GM23338 (cell line): ENCODE results near the gene POU3F4. TPM values are rescaled to one million over a fixed set of nuclear protein-coding genes. Genes with fewer than 3 reads are reported as not detected.

Experiments
- ATAC-seq: fragments of 200-7000 bp; cut with Tn5 transposase; 3 replicates; pipeline ENCODE4 v1.9.1; 2020
- DNase-seq: peaks from one replicate; pipeline ENCODE4 v3.0.0-alpha.2; 2015; ENCODE audit warnings: low spot score
- H2AFZ ChIP-seq: fragments of 200-600 bp; sonication (generic); 2 replicates; pipeline ENCODE4 v1.8.0; 2016; ENCODE audit warnings: antibody characterized with exemption, mild to moderate bottlenecking, moderate library complexity
- H3F3A ChIP-seq: fragments of 200-600 bp; sonication (generic); replicated peaks from 2 replicates; pipeline ENCODE4 v1.8.0; 2017; ENCODE audit warnings: antibody characterized with exemption, mixed run types, low read depth
- H3K27ac ChIP-seq: fragments of 200-600 bp; sonication (generic); 2 replicates; pipeline ENCODE4 v1.6.1; 2016; ENCODE audit warnings: low read depth
- H3K27me3 ChIP-seq: fragments of 200-600 bp; sonication (generic); 2 replicates; pipeline ENCODE4 v1.8.0; 2016; ENCODE audit warnings: mild to moderate bottlenecking, mixed run types, moderate library complexity; ENCODE audit not compliant: insufficient read depth
- H3K36me3 ChIP-seq: fragments of 200-600 bp; sonication (generic); 2 replicates; pipeline ENCODE4 v1.8.0; 2016; ENCODE audit warnings: mild to moderate bottlenecking; ENCODE audit not compliant: insufficient read depth
- H3K4me1 ChIP-seq: fragments of 200-600 bp; sonication (generic); 2 replicates; pipeline ENCODE4 v1.8.0; 2016; ENCODE audit warnings: mild to moderate bottlenecking, moderate library complexity; ENCODE audit not compliant: insufficient read depth
- H3K4me2 ChIP-seq: fragments of 200-600 bp; sonication (generic); 2 replicates; pipeline ENCODE4 v1.7.1; 2017; ENCODE audit warnings: mixed run types
- H3K4me3 ChIP-seq: fragments of 200-600 bp; sonication (generic); 2 replicates; pipeline ENCODE4 v1.6.1; 2016; ENCODE audit warnings: mixed run types
- H3K79me2 ChIP-seq: fragments of 200-600 bp; sonication (generic); replicated peaks from 2 replicates; pipeline ENCODE4 v1.8.0; 2017; ENCODE audit warnings: mild to moderate bottlenecking; ENCODE audit not compliant: insufficient read depth
- H3K9me2 ChIP-seq: fragments of 200-600 bp; sonication (generic); 2 replicates; pipeline ENCODE4 v1.8.0; 2017; ENCODE audit not compliant: insufficient read depth
- H4K20me1 ChIP-seq: fragments of 200-600 bp; sonication (generic); replicated peaks from 2 replicates; pipeline ENCODE4 v1.8.0; 2017; ENCODE audit warnings: mild to moderate bottlenecking; ENCODE audit not compliant: insufficient read depth
- H3K27ac Mint-ChIP-seq: 2 replicates; pipeline ENCODE4 v1.8.0; 2020; ENCODE audit warnings: inconsistent platforms, mild to moderate bottlenecking, moderate library complexity, mixed read lengths
- H3K27me3 Mint-ChIP-seq: 3 replicates; pipeline ENCODE4 v1.8.0; 2022; ENCODE audit warnings: low read depth, mild to moderate bottlenecking, moderate library complexity, mixed read lengths, inconsistent platforms; ENCODE audit not compliant: insufficient read depth, poor library complexity
- H3K36me3 Mint-ChIP-seq: 3 replicates; pipeline ENCODE4 v1.8.0; 2021; ENCODE audit warnings: low read depth, mild to moderate bottlenecking, inconsistent platforms, moderate library complexity, mixed read lengths
- H3K4me1 Mint-ChIP-seq: 3 replicates; pipeline ENCODE4 v1.8.0; 2020; ENCODE audit warnings: mild to moderate bottlenecking, inconsistent platforms, mixed read lengths
- H3K4me3 Mint-ChIP-seq: 3 replicates; pipeline ENCODE4 v1.8.0; 2021; ENCODE audit warnings: moderate library complexity, mild to moderate bottlenecking, inconsistent platforms, mixed read lengths
- H3K9me3 Mint-ChIP-seq: 3 replicates; pipeline ENCODE4 v1.8.0; 2020; ENCODE audit warnings: moderate library complexity, mild to moderate bottlenecking, inconsistent platforms, mixed read lengths
- CREB1 ChIP-seq: fragments of 250-450 bp; sonication (Bioruptor Pico); IDR thresholded peaks from 2 replicates; pipeline ENCODE4 v1.5.0; 2020; ENCODE audit warnings: low read depth, mild to moderate bottlenecking, moderate library complexity
- CTCF ChIP-seq, 2 experiments: fragments of 200-600 bp in 1 of 2; sonication (generic) in 1 of 2; conservative IDR thresholded peaks; 2 replicates each; pipeline versions ENCODE4 v1.5.1 to v1.6.1; 2016 to 2017; ENCODE audit warnings: antibody characterized with exemption in 2 of 2, low read depth in 2 of 2, mild to moderate bottlenecking in 2 of 2, moderate library complexity in 1 of 2
- ETS1 ChIP-seq: IDR thresholded peaks from 2 replicates; pipeline ENCODE4 v1.6.1; 2016; ENCODE audit warnings: antibody characterized with exemption
- EZH2 ChIP-seq: fragments of 200-600 bp; sonication (generic); IDR thresholded peaks from one replicate; pipeline ENCODE4 v1.8.0; 2017; ENCODE audit warnings: antibody characterized with exemption, mild to moderate bottlenecking, low read depth; ENCODE audit not compliant: unreplicated experiment
- EZH2phosphoT487 ChIP-seq: fragments of 200-600 bp; sonication (generic); IDR thresholded peaks from one replicate; pipeline ENCODE4 v1.8.1; 2018; ENCODE audit warnings: antibody characterized with exemption; ENCODE audit not compliant: unreplicated experiment
- JUNB ChIP-seq: IDR thresholded peaks from one replicate; pipeline ENCODE4 v1.6.1; 2016; ENCODE audit warnings: antibody characterized with exemption; ENCODE audit not compliant: unreplicated experiment
- NANOG ChIP-seq: IDR thresholded peaks from 2 replicates; pipeline ENCODE4 v1.6.1; 2016; ENCODE audit warnings: antibody characterized with exemption, borderline replicate concordance
- POLR2AphosphoS5 ChIP-seq: IDR thresholded peaks from 2 replicates; pipeline ENCODE4 v1.6.1; 2016; ENCODE audit warnings: antibody characterized with exemption, low read depth
- REST ChIP-seq: IDR thresholded peaks from one replicate; pipeline ENCODE4 v1.6.1; 2018; ENCODE audit warnings: antibody characterized with exemption; ENCODE audit not compliant: unreplicated experiment
- STAT1 ChIP-seq: IDR thresholded peaks from one replicate; pipeline ENCODE4 v1.6.1; 2016; ENCODE audit warnings: antibody characterized with exemption; ENCODE audit not compliant: unreplicated experiment
- ZNF331 ChIP-seq: fragments of 250-450 bp; sonication (Bioruptor Pico); IDR thresholded peaks from 2 replicates; pipeline ENCODE4 v1.5.0; 2020; ENCODE audit warnings: low read depth, mild to moderate bottlenecking, moderate library complexity
- polyA plus RNA-seq: library from polyadenylated mRNA; unstranded; fragments of >200 nt; fragmentation: Nextera tagmentation; extraction: Ambion mirVana; gene quantifications from 2 replicates; pipeline ENCODE4 v1.2.1, GENCODE V29; 2016
- total RNA-seq: library from RNA; depleted of rRNA; stranded (reverse); fragments of >200 nt; shearing (Covaris generic); gene quantifications from 2 replicates; pipeline ENCODE4 v1.2.3, GENCODE V29; 2014
- TF ChIP-seq, protein P1 (sequence below): fragments of 250-450 bp; sonication (Bioruptor Pico); IDR thresholded peaks from 2 replicates; pipeline ENCODE4 v1.5.0; 2020; ENCODE audit warnings: mild to moderate bottlenecking, moderate library complexity

Gene POU3F4
- total and polyA plus RNA-seq, 2 experiments from 2014 or later = 1.1 to 1.5 TPM

GRCh38 chrX:83529950-83530349, 21.9 kb downstream of the POU3F4 start (continued):
- no peak for TF ChIP-seq JUNB

GRCh38 chrX:83535417-83536196, 27.5 kb downstream of the POU3F4 start:
- Mint-ChIP-seq H3K27me3 (no peaks in the 10 kb centered on the region), H3K9me3 (no peaks in the 10 kb centered on the region)
- no peak overlapping the region for H2AFZ ChIP-seq
- TF ChIP-seq POLR2AphosphoS5 (no peak), CREB1 (CRISPR knock-in tag) (no peak), CTCF (conservative IDR thresholded peaks at IDR 0.05; ENCODE audit: low read depth in 2 of 2) (no peak), REST (no peak), EZH2 (no peak), NANOG (no peak), EZH2phosphoT487 (no peak), JUNB (no peak), ZNF331 (no peak), STAT1 (no peak), ETS1 (no peak)
- TF ChIP-seq, protein P1, sequence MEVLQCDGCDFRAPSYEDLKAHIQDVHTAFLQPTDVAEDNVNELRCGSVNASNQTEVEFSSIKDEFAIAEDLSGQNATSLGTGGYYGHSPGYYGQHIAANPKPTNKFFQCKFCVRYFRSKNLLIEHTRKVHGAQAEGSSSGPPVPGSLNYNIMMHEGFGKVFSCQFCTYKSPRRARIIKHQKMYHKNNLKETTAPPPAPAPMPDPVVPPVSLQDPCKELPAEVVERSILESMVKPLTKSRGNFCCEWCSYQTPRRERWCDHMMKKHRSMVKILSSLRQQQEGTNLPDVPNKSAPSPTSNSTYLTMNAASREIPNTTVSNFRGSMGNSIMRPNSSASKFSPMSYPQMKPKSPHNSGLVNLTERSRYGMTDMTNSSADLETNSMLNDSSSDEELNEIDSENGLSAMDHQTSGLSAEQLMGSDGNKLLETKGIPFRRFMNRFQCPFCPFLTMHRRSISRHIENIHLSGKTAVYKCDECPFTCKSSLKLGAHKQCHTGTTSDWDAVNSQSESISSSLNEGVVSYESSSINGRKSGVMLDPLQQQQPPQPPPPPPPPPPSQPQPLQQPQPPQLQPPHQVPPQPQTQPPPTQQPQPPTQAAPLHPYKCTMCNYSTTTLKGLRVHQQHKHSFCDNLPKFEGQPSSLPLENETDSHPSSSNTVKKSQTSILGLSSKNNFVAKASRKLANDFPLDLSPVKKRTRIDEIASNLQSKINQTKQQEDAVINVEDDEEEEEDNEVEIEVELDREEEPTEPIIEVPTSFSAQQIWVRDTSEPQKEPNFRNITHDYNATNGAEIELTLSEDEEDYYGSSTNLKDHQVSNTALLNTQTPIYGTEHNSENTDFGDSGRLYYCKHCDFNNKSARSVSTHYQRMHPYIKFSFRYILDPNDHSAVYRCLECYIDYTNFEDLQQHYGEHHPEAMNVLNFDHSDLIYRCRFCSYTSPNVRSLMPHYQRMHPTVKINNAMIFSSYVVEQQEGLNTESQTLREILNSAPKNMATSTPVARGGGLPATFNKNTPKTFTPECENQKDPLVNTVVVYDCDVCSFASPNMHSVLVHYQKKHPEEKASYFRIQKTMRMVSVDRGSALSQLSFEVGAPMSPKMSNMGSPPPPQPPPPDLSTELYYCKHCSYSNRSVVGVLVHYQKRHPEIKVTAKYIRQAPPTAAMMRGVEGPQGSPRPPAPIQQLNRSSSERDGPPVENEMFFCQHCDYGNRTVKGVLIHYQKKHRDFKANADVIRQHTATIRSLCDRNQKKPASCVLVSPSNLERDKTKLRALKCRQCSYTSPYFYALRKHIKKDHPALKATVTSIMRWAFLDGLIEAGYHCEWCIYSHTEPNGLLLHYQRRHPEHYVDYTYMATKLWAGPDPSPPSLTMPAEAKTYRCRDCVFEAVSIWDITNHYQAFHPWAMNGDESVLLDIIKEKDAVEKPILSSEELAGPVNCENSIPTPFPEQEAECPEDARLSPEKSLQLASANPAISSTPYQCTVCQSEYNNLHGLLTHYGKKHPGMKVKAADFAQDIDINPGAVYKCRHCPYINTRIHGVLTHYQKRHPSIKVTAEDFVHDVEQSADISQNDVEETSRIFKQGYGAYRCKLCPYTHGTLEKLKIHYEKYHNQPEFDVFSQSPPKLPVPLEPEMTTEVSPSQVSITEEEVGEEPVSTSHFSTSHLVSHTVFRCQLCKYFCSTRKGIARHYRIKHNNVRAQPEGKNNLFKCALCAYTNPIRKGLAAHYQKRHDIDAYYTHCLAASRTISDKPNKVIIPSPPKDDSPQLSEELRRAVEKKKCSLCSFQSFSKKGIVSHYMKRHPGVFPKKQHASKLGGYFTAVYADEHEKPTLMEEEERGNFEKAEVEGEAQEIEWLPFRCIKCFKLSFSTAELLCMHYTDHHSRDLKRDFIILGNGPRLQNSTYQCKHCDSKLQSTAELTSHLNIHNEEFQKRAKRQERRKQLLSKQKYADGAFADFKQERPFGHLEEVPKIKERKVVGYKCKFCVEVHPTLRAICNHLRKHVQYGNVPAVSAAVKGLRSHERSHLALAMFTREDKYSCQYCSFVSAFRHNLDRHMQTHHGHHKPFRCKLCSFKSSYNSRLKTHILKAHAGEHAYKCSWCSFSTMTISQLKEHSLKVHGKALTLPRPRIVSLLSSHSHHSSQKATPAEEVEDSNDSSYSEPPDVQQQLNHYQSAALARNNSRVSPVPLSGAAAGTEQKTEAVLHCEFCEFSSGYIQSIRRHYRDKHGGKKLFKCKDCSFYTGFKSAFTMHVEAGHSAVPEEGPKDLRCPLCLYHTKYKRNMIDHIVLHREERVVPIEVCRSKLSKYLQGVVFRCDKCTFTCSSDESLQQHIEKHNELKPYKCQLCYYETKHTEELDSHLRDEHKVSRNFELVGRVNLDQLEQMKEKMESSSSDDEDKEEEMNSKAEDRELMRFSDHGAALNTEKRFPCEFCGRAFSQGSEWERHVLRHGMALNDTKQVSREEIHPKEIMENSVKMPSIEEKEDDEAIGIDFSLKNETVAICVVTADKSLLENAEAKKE = no peak

More at GRCh38 chrX:83535417-83536196, 27.5 kb downstream of the POU3F4 start:
- no peak overlapping the region for H3K4me3 Mint-ChIP-seq
- no peak overlapping the region for H3K4me2 ChIP-seq
- ATAC-seq (no peak), DNase-seq (no peak)
- no peaks in the 10 kb centered on the region for H3F3A ChIP-seq
- H3K4me1 Mint-ChIP-seq = no peaks in the 10 kb centered on the region; the same call in 2 of the 3 replicates
- H3K79me2 ChIP-seq = no peaks in the 10 kb centered on the region
- H3K9me2 ChIP-seq = no peaks in the 10 kb centered on the region
- H3K4me3 ChIP-seq = no peak overlapping the region
- H4K20me1 ChIP-seq = no peaks in the 10 kb centered on the region
- H3K27ac Mint-ChIP-seq = no peak overlapping the region
- H3K4me1 ChIP-seq = no peaks in the 10 kb centered on the region
- H3K36me3 ChIP-seq = no peaks in the 10 kb centered on the region
- H3K27ac ChIP-seq = no peak overlapping the region
- H3K27me3 ChIP-seq = no peaks in the 10 kb centered on the region
- H3K36me3 Mint-ChIP-seq = no peaks in the 10 kb centered on the region
